ENCODE measurements around the gene ESF1. TPM values are rescaled to one million over a fixed set of nuclear protein-coding genes. Genes with fewer than 3 reads are reported as not detected.
"Not testable (repeated sequence)": the region's sequence is repeated elsewhere in the genome, so short reads cannot be mapped to it uniquely, and the experiment has no call there.

ESF1 gene
- total and polyA plus RNA-seq, 2 experiments from 2014 or later, result 6.8 to 9.3 TPM

- Histone ChIP-seq H3K27me3 (no peaks in the 10 kb centered on the region), H3K9me3 (ENCODE audit: low read depth) (peaks cover 15% of the 10 kb centered on the region), H3K4me1 (ENCODE audit: insufficient read depth) (no peaks in the 10 kb centered on the region), H3K4me3 (no peak overlapping the region), H4K20me1 (ENCODE audit: insufficient read depth, poor library complexity, severe bottlenecking) (no peaks in the 10 kb centered on the region), H3K27ac (no peak overlapping the region), H3K4me2 (no peak overlapping the region), H3K9me2 (replicated peaks; ENCODE audit: insufficient read depth) (no peaks in the 10 kb centered on the region), H2AFZ (no peak overlapping the region), H3K79me2 (no peaks in the 10 kb centered on the region), H3K36me3 (replicated peaks; ENCODE audit: insufficient read depth, low read depth) (peaks cover 4% of the 10 kb centered on the region)
- no peak for TF ChIP-seq EZH2 (IDR thresholded peaks at IDR 0.05; ENCODE audit: borderline replicate concordance)
- TF ChIP-seq CTCF (IDR thresholded peaks at IDR 0.05; ENCODE audit: poor library complexity), result no peak
- no peak for TF ChIP-seq EZH2phosphoT487 (IDR thresholded peaks at IDR 0.05; ENCODE audit: low read depth, severe bottlenecking, unreplicated experiment)
- no peak for DNase-seq (ENCODE audit: low spot score)
Measured at GRCh38 chr20:13765299-13765698, 19.4 kb downstream of the ESF1 start.

- 100% methylated on average over 1 of the region's 33 CpGs for WGBS (ENCODE audit: low lambda C conversion rate, missing lambda C conversion rate)
- H3K36me3 ChIP-seq (replicated peaks; ENCODE audit: insufficient read depth, low read depth); H3K4me2 ChIP-seq; H3K4me3 ChIP-seq; H3K9me2 ChIP-seq (replicated peaks; ENCODE audit: insufficient read depth); H3K27me3 ChIP-seq; H4K20me1 ChIP-seq (ENCODE audit: insufficient read depth, poor library complexity, severe bottlenecking); H3K9me3 ChIP-seq (ENCODE audit: low read depth); H3K27ac ChIP-seq; H3K79me2 ChIP-seq; H2AFZ ChIP-seq; DNase-seq (ENCODE audit: low spot score); H3K4me1 ChIP-seq (ENCODE audit: insufficient read depth): not testable (repeated sequence)
Measured at GRCh38 chr20:13760451-13760946, 24.2 kb downstream of the ESF1 start.

DNA sequence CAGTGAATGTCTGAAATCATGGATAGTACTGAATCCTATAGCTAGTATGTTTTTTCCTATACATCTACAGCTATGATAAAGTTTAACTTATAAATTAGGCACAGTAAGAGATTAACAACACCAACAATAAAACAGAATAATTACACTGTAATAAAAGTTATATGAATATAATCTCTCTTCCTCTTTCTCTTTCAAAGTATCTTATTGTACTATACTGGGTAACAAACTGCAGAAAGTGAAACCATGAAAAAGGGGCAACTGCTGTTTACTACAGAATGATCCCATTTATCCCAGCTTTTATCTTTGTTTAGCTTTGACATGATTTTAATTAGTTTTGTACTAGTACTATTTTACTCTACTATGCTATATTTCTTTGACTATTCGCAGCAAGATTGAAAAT is 25.8 kb downstream of the ESF1 start:
- Histone ChIP-seq H3K4me1 (ENCODE audit: insufficient read depth) (no peaks in the 10 kb centered on the region), H3K27ac (no peak overlapping the region), H3K9me2 (replicated peaks; ENCODE audit: insufficient read depth) (no peaks in the 10 kb centered on the region), H3K9me3 (ENCODE audit: low read depth) (no peaks in the 10 kb centered on the region), H3K79me2 (no peaks in the 10 kb centered on the region), H3K27me3 (no peaks in the 10 kb centered on the region), H3K4me3 (no peak overlapping the region), H3K36me3 (replicated peaks; ENCODE audit: insufficient read depth, low read depth) (no peaks in the 10 kb centered on the region), H3K4me2 (no peak overlapping the region), H4K20me1 (ENCODE audit: insufficient read depth, poor library complexity, severe bottlenecking) (no peaks in the 10 kb centered on the region), H2AFZ (no peak overlapping the region)
- 100% methylated on average over 1 of the region's 1 CpG for WGBS (ENCODE audit: low lambda C conversion rate, missing lambda C conversion rate)
- no peak for DNase-seq (ENCODE audit: low spot score)
- TF ChIP-seq EZH2 (IDR thresholded peaks at IDR 0.05; ENCODE audit: borderline replicate concordance), result no peak
- TF ChIP-seq CTCF (IDR thresholded peaks at IDR 0.05; ENCODE audit: poor library complexity), result no peak
- TF ChIP-seq EZH2phosphoT487 (IDR thresholded peaks at IDR 0.05; ENCODE audit: low read depth, severe bottlenecking, unreplicated experiment), result no peak

GRCh38 chr20:13756551-13756950 is 28.2 kb downstream of the ESF1 start:
- H2AFZ ChIP-seq, result no peak overlapping the region
- TF ChIP-seq CTCF (IDR thresholded peaks at IDR 0.05; ENCODE audit: poor library complexity) (no peak), EZH2 (IDR thresholded peaks at IDR 0.05; ENCODE audit: borderline replicate concordance) (no peak), EZH2phosphoT487 (IDR thresholded peaks at IDR 0.05; ENCODE audit: low read depth, severe bottlenecking, unreplicated experiment) (no peak)
- H3K27ac ChIP-seq, result no peak overlapping the region
- DNase-seq (ENCODE audit: low spot score), result no peak
- H3K9me2 ChIP-seq (replicated peaks; ENCODE audit: insufficient read depth), result no peaks in the 10 kb centered on the region
- no peaks in the 10 kb centered on the region for H3K4me1 ChIP-seq (ENCODE audit: insufficient read depth)
- no peak overlapping the region for H3K4me3 ChIP-seq
- 94% methylated on average over 1 of the region's 1 CpG for WGBS (ENCODE audit: low lambda C conversion rate, missing lambda C conversion rate)
- H3K27me3 ChIP-seq, result no peaks in the 10 kb centered on the region
- H3K79me2 ChIP-seq, result no peaks in the 10 kb centered on the region
- H4K20me1 ChIP-seq (ENCODE audit: insufficient read depth, poor library complexity, severe bottlenecking), result no peaks in the 10 kb centered on the region
- H3K9me3 ChIP-seq (ENCODE audit: low read depth), result no peaks in the 10 kb centered on the region
- no peaks in the 10 kb centered on the region for H3K36me3 ChIP-seq (replicated peaks; ENCODE audit: insufficient read depth, low read depth)
- H3K4me2 ChIP-seq, result no peak overlapping the region
